ENCODE results near the gene NVL. TPM values are rescaled to one million over a fixed set of nuclear protein-coding genes. Genes with fewer than 3 reads are reported as not detected.
"Not testable (repeated sequence)": the region's sequence is repeated elsewhere in the genome, so short reads cannot be mapped to it uniquely, and the experiment has no call there.

The NVL gene
- total RNA-seq, 1 donor from 2014 or later, result 35.5 TPM

DNA sequence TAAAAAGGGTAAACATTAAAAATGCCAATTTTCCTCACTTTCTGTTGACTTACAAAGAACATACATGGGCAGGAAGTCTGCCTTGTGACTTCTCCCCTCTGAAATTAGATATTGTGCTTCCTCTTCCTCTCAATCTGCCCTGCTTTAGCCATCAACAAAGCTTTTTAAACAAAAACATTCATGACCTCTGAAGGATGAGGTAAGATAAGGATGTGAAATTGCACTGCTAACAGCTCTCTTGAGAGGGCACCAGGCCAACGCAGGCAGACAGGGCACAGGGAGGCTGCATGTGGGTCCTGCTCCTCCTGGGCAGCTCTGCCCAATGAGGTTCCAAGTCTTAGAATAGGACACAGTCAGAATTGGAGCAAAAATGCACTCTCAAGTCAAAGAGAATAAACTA, 84.8 kb downstream of the NVL start:
- no peak for DNase-seq (ENCODE audit: low spot score in 2 of 2)
- FAIRE-seq, result no peak

DNA sequence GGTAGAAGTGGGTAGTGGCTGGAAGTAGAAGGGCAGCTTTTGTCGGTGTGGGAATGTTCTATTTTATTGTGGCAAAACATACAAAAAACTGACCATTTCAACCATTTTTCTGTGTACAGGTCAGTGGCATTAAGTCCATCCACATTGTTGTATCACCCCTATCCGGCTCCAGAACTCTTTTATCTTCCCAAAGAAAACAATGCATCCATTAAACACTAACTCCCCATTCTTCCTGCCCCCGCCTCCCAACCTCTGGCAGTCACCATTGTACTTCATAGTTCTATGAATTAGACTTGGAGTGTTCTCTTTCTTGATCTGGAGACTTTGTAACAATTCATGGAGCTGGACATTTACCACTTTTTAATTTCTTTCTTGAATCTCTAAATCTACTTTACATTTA, 91.2 kb downstream of the NVL start:
- FAIRE-seq (no peak), DNase-seq (ENCODE audit: low spot score in 2 of 2) (no peak)

DNA sequence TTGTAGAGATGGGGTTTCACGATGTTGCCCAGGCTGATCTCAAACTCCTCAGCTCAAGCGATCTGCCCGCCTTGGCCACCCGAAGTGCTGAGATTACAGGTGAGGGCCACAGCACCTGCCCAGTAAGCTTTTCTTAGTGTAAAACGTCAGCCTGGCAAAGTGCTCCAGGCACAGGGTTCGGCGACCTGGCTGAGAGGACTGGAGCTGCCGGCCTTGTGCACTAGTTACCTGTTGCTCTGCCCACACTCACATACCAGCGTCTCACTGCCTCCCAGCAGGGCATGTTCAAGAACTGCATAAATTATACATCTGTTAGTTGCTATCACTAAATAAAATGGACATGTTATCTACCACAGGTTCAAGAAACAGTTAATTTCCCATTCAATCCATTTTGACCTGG, 91.8 kb downstream of the NVL start:
- no peak for FAIRE-seq

DNA sequence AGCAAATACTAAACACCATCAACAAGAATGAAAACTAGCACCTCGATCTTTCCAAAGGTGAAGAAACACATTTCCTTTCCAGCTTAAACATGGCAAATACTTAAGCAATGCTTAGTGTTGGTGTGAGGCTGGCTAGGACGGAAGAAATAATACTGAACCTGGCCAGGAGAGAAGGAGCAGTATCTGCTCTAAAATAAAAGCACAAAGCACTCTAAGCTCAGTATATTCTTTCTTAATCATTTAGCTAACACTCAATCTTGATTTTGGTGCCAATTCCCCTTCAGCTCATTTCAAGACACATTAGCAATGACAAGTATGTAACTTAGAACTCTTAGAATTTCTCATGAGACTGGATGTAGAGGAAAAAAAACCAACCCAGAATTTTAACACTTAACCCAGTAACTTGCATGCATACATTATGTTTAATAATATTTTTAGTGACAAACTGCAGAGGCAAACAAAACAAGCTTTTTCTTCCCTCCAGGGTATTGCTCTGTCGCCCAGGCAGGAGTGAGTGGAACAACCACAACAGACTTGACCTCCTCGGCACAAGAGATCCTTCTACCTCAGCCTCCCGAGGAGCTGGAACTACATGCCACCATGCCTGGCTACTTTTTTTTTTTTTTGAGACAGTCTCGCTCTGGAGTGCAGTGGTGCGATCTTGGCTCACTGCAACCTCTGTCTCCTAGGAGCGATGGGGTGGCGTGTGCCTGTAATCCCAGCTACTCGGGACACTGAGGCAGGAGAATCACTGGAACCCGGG, 92.7 kb downstream of the NVL start:
- FAIRE-seq, result no peak
- DNase-seq (ENCODE audit: low spot score in 2 of 2), result no peak

More for the DNA sequence above, 91.8 kb downstream of the NVL start:
- DNase-seq (ENCODE audit: low spot score in 2 of 2), result no peak

DNA sequence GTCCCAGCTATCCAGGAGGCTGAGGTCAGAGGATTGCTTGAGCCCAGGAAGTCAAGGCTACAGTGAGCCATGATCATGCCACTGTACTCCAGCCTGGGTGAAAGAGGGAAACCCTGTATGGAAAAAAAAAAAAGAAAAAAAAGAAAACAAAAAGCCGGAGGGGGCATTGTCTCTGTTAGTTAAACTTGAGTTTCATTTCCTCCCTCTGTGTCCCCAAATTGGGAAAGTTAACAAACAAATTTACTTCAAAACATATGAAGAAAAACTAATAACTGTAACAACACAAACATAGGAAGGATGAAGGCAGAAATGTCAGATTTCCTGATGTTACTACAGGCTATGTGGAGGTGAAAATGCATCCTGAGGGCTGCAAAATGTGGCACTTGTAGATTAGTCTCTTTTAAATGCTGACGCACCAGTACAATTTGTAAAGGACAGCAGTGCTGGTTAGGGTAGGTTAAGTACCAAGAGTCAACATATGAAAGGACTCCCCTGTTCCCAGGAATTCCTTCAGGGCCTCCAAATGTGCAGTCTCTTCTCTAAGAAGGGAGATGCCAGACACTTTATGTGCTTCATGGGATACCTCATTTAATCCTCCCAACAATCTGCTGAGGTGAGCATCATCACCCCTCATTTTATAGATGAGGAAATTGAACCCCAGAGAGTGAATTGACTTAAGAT, 94.0 kb downstream of the NVL start:
- FAIRE-seq (no peak), DNase-seq (ENCODE audit: low spot score in 2 of 2) (no peak)

DNA sequence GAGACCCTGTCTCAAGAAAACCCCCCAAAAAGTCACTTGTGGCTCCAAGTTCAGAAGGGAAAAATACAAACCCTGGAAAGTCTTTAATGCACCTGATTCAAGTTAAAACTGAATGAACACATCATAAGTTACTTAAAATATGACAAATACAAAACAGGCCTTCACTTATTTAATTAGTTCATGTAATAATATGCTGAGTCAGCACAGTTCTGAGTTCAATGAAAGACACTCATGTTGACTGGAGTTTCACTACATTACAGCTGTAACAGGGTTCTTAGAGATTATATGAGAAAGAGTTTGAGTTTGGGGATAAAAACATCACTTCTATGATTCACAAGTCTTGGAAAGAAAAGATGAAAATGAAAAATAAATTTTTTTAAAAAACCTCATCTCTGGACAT, 96.0 kb downstream of the NVL start:
- no peak for FAIRE-seq

DNA sequence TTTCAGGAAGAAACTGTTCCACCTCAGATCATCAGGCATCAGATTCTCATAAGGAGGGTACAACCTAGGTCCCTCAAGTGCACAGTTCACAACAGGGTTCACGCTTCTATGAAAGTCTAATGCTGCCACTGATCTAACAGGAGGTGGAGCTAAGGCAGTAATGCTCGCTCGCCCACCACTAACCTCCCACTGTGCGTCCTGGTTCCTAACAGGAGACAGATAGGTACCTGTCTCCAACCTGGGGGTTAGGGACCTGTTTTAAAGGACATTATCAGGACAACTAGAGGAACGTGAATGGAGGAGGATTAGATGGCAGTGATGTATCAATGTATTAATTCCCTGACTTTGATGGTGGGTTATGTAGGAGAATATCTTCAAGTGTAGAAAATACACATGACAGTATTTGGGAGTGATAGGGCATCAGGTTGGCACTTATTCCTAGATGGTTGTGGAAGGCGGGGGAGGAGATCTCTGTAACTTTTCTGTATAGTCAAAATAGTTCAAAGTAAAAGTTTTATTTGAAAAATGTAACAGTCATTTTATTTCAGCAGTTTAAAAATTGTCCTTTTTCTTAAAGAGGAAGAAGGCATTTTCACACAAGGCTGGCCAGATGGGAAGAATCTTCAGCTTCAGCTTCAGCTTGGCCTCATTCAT, 103.0 kb downstream of the NVL start:
- FAIRE-seq, result no peak
- DNase-seq (ENCODE audit: low spot score in 2 of 2), result no peak

More for the DNA sequence above, 96.0 kb downstream of the NVL start:
- DNase-seq (ENCODE audit: low spot score in 2 of 2), result no peak

DNA sequence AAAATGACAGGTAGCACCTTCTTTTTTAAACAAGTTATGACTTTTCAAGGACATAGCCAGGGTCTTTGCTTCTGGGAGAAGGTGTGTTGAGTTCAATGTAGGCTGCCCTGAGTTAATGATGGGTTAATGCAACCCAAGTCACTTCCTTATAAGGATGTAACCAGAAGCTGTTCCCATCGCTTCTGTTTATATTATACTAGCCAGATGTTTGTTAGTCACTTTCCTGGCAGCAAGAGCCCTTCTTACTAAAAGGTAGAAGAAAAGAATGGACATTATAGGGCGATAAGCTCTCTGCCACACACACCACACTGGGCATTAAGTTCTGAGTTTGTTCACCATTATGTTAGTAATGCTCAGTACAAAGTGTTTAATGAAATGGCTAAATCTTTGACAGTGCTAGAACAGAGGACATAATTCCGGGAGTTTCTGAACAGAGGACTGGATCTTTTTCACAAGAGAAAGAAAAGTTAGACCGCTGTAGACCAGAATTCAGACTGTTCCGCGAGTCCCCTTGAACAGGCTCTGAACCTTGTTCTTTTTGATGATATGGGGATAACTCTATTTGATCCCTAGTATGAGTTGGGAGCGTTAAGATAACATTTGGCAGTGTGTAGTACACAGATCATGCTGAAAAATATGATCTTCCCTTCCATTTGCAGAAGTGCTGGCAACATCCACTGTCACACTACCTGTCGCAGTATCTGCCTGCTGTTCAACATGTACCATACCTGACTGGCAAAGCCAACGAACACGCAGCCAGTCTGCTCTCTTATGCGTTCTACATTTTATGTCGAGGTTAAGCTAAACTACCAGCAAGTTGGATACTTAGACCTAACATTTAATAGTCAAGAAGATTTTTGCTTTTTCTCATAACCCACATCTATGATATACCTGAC, 105.9 kb downstream of the NVL start:
- FAIRE-seq (no peak), DNase-seq (ENCODE audit: low spot score in 2 of 2) (no peak)

DNA sequence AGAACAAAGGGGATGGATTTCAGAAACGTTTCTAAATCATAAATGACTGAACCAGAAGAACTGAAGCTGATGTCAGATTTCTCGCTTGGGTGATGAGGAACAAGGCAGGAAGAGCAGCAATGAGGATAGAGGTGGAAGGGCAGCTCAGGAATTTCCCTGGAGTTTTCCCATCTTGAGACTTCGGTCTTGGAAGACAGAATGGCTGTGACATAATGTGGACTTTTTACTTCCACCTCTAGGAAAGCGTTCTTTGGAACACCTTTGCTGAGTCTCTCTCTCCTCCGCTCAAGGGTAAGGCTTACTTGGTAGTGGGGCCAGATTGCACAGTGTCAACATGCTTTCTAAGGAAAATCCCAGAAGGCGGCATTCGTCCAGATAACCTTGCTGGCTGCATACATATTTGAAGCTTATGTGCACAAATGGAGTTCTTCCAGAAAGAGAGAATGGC, 110.3 kb downstream of the NVL start:
- no peak for FAIRE-seq
- DNase-seq (ENCODE audit: low spot score in 2 of 2), result no peak

DNA sequence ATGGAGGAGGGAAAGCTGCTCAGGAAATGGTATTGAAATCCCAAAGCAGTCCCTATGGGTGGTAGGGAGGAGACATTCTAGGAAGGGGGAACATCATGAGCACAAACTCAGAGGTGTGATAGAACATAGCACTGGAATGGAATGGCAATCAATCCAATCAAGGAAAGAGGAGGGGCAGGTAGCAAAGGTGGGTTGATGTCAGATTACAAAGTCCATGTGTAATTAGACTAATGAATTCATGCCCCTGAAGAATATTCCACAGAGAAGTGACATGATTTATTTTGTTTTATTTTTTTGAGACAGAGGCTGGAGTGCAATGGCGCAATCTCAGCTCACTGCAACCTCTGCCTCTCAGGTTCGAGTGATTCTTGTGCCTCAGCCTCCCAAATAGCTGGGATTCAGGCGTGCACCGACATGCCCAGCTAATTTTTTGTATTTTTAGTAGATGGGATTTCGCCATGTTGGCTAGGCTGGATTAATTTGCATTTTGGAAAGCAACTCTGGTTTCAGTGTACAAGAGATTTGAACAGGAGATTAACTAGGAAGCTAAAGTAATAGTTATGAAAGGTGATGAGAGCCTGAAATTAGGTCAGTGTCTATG, 110.9 kb downstream of the NVL start:
- no peak for DNase-seq (ENCODE audit: low spot score in 2 of 2)

DNA sequence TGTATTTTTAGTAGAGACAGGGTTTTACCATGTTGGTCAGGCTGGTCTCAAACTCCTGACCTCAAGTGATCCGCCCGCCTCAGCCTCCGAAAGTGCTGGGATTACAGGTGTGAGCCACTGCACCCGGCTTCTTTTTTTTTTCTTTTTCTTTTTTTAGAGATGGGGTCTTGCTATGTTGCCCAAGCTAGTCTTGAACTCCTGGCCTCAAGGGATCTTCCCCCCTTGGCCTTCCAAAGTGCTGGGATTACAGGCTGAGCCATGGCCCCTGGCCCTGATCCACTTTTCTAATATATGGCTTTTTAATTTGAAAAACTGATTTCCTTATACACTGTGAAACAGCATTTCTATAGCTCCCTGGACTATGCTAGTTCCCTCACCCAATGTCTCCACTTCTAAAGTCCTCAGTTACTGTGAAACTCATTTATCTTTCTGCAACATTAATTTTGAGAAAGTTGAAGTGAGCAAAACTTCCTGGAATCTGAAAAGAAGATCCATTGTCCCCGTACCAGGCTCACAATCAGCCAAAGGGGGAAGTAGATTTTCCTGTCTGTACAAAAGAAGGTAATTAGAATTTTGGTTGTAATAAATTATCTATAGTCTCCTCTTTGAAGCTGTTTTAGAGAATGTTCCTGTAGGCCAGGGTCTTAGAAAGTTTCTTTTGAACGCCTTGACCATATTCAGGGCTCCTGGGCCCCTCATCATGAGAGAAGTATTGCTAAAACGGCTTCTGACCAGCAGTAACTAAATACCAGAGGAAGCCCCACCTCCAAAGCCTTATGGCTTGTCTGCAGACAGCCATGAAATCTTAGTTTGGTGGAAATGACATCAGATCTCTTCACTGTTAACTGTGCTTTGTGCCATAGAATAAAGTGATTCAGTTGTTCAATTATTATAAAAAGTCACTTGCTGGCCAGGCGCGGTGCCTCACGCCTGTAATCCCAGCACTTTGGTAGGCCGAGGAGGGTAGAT, 112.0 kb downstream of the NVL start:
- FAIRE-seq (no peak), DNase-seq (ENCODE audit: low spot score in 2 of 2) (no peak)

More for the DNA sequence above, 110.9 kb downstream of the NVL start:
- no peak for FAIRE-seq

DNA sequence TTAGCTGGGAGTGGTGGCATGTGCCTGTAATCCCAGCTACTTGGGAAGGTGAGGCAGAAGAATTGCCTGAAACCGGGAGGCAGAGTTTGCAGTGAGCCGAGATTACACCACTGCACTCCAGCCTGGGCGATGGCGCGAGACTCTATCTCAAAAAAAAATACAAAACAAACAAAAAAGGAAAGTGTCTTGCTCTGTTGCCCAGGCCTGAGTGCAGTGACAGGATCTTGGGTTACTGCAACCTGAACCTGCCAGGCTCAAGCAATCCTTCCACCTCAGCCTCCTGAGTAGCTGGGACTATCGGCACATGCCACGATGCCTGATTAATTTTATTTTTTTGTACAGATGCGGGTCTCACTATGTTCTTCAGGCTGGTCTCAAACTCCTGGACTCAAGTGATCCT, 113.6 kb downstream of the NVL start:
- FAIRE-seq, result no peak

DNA sequence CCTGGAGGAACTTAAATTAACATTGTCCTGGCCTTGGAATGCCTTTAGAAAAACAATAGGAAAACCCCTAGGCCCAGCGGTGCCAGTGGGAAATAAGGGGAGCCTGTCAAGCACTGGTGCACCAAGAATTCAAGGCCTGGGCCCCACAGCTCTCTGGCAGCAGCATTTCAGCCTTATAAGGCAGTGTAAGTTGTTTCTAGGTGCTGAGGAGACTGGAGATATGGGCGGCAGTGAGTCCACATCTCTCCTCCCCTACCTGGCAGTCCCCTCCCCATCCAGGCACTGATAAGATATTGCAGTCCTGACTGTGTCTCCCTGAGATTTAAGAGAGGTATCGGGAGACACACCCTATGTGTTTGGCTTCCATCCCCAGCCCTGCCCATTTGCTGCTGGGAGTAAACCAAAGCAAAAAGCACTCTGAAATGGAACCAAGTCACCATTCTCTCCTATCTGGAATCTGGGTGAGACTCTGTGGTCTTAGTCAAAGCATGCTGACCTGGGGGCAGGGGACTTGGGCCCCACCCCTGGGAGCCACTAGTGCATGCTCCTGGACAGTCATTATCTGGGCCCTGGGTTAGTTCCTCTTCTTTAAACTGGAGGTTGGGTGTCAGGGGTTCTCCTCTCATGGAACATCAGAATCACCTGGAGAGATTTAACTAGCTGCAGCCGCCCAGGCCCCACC, 116.4 kb downstream of the NVL start:
- FAIRE-seq, result no peak
- DNase-seq (ENCODE audit: low spot score in 2 of 2), result no peak

More for the DNA sequence above, 113.6 kb downstream of the NVL start:
- DNase-seq (ENCODE audit: low spot score in 2 of 2), result no peak

DNA sequence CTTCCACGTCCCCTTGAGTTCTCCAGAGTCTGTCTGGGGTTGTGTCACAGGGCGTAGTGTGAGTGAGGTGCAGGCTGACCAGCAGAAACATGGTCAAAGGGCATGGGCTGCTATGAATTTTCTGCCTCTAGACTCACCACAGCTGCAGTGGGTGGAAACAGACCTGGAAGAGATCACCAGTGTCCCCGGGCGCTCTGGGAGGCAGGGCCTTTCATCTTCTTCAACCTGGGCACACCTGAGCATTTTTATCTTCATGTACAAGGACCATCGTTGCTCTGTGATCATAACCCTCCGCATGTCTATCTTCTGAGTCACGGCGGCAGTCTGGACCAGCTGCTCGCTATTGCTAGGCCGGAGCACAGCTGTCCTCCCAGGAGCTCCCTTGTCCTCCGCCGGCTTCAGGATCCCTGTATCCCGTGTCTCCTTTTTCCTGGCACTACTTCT, 117.3 kb downstream of the NVL start:
- FAIRE-seq, result no peak
- DNase-seq (ENCODE audit: low spot score in 2 of 2), result no peak

DNA sequence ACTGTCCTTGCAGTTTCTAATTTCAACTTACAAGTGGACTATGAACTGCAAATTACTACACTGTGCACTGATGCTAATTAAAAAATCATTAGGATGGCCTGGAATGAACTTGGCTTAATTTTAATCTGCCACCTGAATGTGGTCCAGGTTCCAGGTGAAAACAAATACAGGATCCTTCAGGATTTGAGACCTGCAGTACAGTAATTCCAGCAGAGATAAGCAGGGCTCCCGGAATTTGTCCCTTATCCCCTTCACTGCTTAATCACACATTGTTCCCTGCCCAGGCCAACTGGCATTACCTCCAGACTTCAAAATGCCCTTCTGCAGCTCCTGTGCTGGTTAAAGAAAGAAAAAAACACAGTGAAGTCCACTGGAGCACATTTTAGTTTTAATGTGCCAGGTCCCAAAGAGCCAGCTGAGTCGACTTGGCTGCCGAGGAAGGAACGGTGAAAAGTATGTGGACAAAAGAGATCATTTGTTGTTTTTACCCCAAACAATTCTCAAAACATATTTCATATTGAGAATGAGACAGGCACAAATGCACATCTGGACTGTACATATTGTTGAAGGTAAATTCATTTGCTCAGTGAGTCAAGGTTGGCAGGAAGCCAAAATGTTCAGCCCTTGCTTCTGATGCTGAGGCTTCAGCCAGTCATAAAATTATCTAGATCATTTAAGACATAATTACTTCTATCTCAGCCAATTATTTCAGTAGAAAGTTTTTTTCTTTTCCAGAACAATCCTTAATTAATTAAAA, 118.6 kb downstream of the NVL start:
- DNase-seq (ENCODE audit: low spot score in 2 of 2) (no peak), FAIRE-seq (no peak)

DNA sequence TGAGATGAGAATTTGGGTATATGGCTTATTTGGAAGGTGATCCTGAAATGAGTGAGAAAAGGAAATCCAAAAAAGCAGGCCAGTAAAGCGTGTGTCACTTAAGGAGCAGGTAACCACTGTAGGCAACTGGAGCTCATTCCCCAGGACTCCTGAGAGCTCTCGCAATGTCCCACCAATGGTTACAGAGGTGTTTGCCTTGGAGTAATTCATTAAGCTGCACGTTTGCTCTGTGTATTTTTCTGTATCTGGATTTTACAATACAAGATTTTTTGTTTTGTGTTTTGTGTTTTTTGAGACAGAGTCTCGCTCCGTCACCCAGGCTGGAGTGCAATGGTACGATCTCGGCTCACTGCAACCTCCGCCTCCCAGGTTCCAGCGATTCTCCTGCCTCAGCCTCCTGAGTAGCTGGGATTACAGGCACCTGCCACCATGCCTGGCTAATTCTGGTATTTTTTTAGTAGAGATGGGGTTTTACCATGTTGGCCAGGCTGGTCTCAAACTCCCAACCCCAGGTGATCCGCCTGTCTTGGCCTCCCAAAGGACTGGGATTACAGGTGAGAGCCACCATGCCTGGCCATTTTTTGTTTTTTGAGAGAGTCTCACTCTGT, 123.9 kb downstream of the NVL start:
- not testable (repeated sequence) for FAIRE-seq; DNase-seq (ENCODE audit: low spot score in 2 of 2)

DNA sequence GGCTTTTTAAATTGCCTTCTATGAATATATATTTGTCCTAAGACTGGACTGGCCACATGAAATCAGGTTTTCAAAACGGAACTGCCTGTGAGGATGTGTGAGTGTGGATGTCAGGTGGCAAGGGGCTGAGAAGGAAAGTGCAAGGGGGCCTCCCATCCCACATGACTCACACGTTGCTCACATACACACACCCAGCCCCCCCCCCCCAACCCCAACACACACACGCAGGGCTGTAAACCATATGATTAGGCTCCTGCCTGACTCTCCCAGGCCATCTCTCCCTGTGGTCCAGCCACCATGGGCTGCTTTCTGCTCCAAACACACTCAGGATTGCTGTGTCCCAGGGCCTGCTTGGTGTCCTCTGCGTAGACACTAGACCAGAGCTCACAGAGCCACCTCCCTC, 124.5 kb downstream of the NVL start:
- no peak for FAIRE-seq

More for the DNA sequence above, 124.5 kb downstream of the NVL start:
- DNase-seq (ENCODE audit: low spot score in 2 of 2), result no peak

Measured in frontal cortex (tissue), 4 donors.